LNCAP (cell line): ENCODE measurements around the gene DIO3.

Experiments used
- TF ChIP-seq, protein P1 (sequence below): fragments of 450-650 bp; IDR thresholded peaks from 2 replicates; pipeline ENCODE4 v1.5.1; 2017; ENCODE audit warnings: mild to moderate bottlenecking

The DIO3 gene

DNA sequence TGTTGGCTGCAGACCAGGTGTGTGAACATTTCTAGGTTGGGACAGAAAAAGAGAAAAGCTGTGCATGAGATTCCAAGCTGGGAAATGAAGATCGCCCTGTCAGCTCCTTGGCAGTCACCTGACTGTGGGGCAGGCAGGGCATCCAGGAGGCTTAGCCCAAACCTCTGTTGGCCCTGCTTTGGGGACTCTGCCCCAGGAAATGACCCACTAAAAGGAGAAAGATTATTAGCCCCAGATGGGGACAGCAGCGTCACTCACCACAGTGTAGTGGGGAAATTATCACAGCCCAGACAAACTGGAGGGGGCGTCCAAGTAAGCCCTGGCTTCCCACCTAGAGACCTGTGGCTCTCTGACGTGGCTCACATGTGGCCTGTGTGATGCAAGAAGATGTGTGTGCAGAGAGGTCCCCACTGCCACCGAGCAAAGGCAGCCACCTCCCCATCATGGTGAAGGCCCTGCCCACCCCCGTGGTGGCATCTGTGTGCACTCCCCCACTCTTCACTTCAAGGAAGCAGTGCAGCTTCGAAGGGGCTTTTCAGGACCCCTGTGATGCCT is 39.1 kb downstream of the DIO3 start:
- TF ChIP-seq, protein P1, sequence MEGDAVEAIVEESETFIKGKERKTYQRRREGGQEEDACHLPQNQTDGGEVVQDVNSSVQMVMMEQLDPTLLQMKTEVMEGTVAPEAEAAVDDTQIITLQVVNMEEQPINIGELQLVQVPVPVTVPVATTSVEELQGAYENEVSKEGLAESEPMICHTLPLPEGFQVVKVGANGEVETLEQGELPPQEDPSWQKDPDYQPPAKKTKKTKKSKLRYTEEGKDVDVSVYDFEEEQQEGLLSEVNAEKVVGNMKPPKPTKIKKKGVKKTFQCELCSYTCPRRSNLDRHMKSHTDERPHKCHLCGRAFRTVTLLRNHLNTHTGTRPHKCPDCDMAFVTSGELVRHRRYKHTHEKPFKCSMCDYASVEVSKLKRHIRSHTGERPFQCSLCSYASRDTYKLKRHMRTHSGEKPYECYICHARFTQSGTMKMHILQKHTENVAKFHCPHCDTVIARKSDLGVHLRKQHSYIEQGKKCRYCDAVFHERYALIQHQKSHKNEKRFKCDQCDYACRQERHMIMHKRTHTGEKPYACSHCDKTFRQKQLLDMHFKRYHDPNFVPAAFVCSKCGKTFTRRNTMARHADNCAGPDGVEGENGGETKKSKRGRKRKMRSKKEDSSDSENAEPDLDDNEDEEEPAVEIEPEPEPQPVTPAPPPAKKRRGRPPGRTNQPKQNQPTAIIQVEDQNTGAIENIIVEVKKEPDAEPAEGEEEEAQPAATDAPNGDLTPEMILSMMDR: no peak

GRCh38 chr14:101600891-101601605 is 39.8 kb downstream of the DIO3 start:
- TF ChIP-seq, protein P1: no peak

DNA sequence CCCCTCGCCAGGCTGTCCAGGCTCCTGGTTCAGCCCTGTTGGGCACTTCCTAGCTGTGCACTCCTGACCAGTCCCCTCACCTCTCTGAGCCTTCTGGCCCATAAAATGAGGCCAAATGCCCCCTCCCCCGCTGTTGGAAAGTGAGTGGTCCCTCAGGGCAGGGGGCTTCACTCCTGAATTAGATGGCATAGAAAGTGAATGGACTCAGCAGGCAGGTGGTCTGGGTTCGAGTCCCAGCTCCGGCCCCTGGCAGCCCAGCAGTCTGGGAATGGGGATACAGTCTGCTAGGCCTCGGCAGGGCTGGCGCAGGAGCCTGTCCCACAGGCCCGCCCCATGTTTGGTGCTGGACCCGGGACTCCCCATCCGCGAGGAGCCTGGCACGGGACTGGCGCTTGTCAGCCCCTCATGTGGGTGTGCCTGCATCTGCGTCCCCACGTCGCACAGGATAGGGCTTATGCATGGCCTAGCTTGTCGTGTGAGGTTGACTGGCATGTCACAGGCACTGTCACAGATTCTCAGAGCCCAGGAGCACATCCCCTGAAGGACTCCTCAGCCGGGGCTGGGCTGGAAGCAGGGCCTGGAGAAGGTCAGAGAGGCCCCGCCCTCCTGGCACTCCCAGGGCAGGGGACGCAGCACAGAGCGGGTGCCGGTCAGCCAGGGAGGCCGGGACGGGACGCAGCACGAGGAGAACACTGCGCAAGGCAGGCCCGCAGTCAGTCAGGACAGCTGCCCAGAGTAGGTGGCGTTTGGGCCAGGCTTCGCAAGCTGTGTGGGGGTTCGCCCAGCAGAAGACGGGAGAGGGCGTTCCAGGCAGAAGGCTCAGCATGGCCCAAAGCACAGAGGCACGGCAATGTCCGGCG is 40.5 kb downstream of the DIO3 start:
- TF ChIP-seq, protein P1: no peak

- TF ChIP-seq, protein P1: no peak
Measured at GRCh38 chr14:101602466-101602840, 41.2 kb downstream of the DIO3 start.

DNA sequence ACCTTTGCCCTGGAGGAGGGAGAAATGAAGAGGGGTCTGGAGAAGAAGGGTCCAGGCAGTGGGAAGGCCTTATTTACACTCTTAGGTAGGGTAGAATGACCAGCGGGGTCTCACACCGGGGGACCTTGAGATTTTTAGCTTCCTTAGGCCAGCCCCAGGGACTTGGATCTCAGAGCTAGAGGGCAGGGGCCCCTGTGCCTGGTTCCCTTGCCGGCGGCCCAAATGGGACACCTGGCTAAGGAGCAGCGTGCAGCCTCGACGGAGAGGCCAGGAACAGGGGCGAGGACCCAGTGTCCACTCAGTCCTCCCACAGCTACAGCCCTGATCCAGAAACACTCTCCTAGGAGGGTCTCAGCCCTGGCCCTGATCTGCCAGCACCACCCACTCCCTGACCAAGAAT is 41.8 kb downstream of the DIO3 start:
- TF ChIP-seq, protein P1: no peak

- TF ChIP-seq, protein P1: no peak
Measured at GRCh38 chr14:101604228-101604934, 43.1 kb downstream of the DIO3 start.
